Tibial nerve (tissue), 4 donors: Measurements from ENCODE around the gene CHRNE. TPM values are rescaled to one million over a fixed set of nuclear protein-coding genes. Genes with fewer than 3 reads are reported as not detected.
A peak's percentile ranks its signal among the peaks of the same experiment; 100 is the strongest.

ENCODE experiments used
- DNase-seq, 2 donors: peaks; one replicate each; pipeline ENCODE4 v3.0.0-alpha.2; 2019; ENCODE audit warnings: low spot score in 2 of 2
- H3K27ac ChIP-seq, 4 donors: fragments of 200-600 bp; sonication (generic) in 3 of 4; one replicate each; pipeline ENCODE4 v1.5.1; 2017 to 2019; ENCODE audit warnings: mild to moderate bottlenecking in 1 of 4
- H3K27me3 ChIP-seq, 2 donors: fragments of 200-600 bp; sonication (generic) in 1 of 2; one replicate each; pipeline versions ENCODE4 v1.5.1 to v1.6.0; 2017 to 2019
- H3K36me3 ChIP-seq, 3 donors: fragments of 200-600 bp; sonication (generic); one replicate each; pipeline ENCODE4 v1.5.1; 2018 to 2019
- H3K4me1 ChIP-seq, 4 donors: fragments of 200-600 bp; sonication (generic) in 3 of 4; one replicate each; pipeline ENCODE4 v1.5.1; 2017 to 2019
- H3K4me3 ChIP-seq, 4 donors: fragments of 200-600 bp; sonication (generic) in 3 of 4; one replicate each; pipeline ENCODE4 v1.5.1; 2017 to 2019; ENCODE audit warnings: mild to moderate bottlenecking in 1 of 4, moderate library complexity in 1 of 4
- H3K9me3 ChIP-seq, 4 donors: fragments of 200-600 bp; sonication (generic) in 3 of 4; one replicate each; pipeline ENCODE4 v1.5.1; 2017 to 2019
- EP300 ChIP-seq, 2 donors: sonication (generic); formaldehyde crosslinking; IDR thresholded peaks; one replicate each; pipeline ENCODE4 v1.6.1; 2017; ENCODE audit warnings: antibody characterized with exemption in 2 of 2, mild to moderate bottlenecking in 1 of 2
- POLR2A ChIP-seq, 2 donors: fragments of 450-650 bp; IDR thresholded peaks; one replicate each; pipeline ENCODE4 v1.6.1; 2017; ENCODE audit warnings: antibody characterized with exemption in 2 of 2, mild to moderate bottlenecking in 2 of 2, moderate library complexity in 2 of 2
- WGBS, 2 donors: methylation state at CpG; one replicate each; pipeline ENCODE4 v1.1.5; 2018; 5-methylcytosine and 5-hydroxymethylcytosine counted together
- total RNA-seq, 4 donors: library from RNA; depleted of rRNA; stranded (reverse); fragments of >200 nt; gene quantifications; one replicate each; pipeline ENCODE4 v1.1.0, GENCODE V29; 2016
- TF ChIP-seq, protein P1 (sequence below), 5 experiments: fragments of 200-600 bp in 3 of 5; fragments of 450-650 bp in 2 of 5; sonication (generic) in 3 of 5; IDR thresholded peaks; one replicate each; pipeline ENCODE4 v1.5.1; 2016 to 2019; ENCODE audit warnings: antibody characterized with exemption in 5 of 5, mild to moderate bottlenecking in 3 of 5, moderate library complexity in 2 of 5

The CHRNE gene
- total RNA-seq, 4 donors from 2014 or later, result 0.22 to 2.5 (median 1.0) TPM

GRCh38 chr17:4944554-4945175 lies 41.8 kb upstream of the CHRNE start:
- Histone ChIP-seq H3K4me3 (no peak overlapping the region), H3K36me3 (peaks cover 0 to 51% (median 0%) of the 10 kb centered on the region in 3 donors), H3K27me3 (no peaks in the 10 kb centered on the region), H3K4me1 (peaks cover 0 to 69% (median 36%) of the 10 kb centered on the region in 4 donors), H3K27ac (peak overlapping the region; percentile 26 to 96 (median 80)), H3K9me3 (no peaks in the 10 kb centered on the region)
- WGBS, 2 donors, result 61 to 64% methylated on average over 8 of the region's 8 CpGs
- TF ChIP-seq EP300 (IDR thresholded peaks at IDR 0.05) (no peak), POLR2A (IDR thresholded peaks at IDR 0.05) (no peak)
- TF ChIP-seq, protein P1, sequence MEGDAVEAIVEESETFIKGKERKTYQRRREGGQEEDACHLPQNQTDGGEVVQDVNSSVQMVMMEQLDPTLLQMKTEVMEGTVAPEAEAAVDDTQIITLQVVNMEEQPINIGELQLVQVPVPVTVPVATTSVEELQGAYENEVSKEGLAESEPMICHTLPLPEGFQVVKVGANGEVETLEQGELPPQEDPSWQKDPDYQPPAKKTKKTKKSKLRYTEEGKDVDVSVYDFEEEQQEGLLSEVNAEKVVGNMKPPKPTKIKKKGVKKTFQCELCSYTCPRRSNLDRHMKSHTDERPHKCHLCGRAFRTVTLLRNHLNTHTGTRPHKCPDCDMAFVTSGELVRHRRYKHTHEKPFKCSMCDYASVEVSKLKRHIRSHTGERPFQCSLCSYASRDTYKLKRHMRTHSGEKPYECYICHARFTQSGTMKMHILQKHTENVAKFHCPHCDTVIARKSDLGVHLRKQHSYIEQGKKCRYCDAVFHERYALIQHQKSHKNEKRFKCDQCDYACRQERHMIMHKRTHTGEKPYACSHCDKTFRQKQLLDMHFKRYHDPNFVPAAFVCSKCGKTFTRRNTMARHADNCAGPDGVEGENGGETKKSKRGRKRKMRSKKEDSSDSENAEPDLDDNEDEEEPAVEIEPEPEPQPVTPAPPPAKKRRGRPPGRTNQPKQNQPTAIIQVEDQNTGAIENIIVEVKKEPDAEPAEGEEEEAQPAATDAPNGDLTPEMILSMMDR (IDR thresholded peaks at IDR 0.05), result no peak
- no peak for DNase-seq

- H3K36me3 ChIP-seq, result peaks cover 0 to 51% (median 0%) of the 10 kb centered on the region in 3 donors
- 44 to 46% methylated on average over 3 of the region's 3 CpGs for WGBS, 2 donors
- TF ChIP-seq, protein P1 (IDR thresholded peaks at IDR 0.05), result no peak
- TF ChIP-seq POLR2A (IDR thresholded peaks at IDR 0.05), result no peak
- no peak for TF ChIP-seq EP300 (IDR thresholded peaks at IDR 0.05)
- H3K4me1 ChIP-seq, result peaks cover 0 to 67% (median 38%) of the 10 kb centered on the region in 4 donors
- no peak overlapping the region for H3K4me3 ChIP-seq
- no peak for DNase-seq
- H3K27ac ChIP-seq, result peak overlapping the region in 3 of 4 donors; percentile 32 to 96 (median 89)
- no peaks in the 10 kb centered on the region for H3K27me3 ChIP-seq
- H3K9me3 ChIP-seq, result no peaks in the 10 kb centered on the region
Measured at GRCh38 chr17:4944163-4944553, 41.3 kb upstream of the CHRNE start.

- WGBS, 2 donors, result 67 to 78% methylated on average over 13 of the region's 13 CpGs
- Histone ChIP-seq H3K9me3 (no peaks in the 10 kb centered on the region), H3K36me3 (peaks cover 0 to 56% (median 0%) of the 10 kb centered on the region in 3 donors), H3K4me1 (peaks cover 0 to 79% (median 48%) of the 10 kb centered on the region in 4 donors), H3K27me3 (no peaks in the 10 kb centered on the region), H3K27ac (peak overlapping the region in 1 of 4 donors; percentile 29), H3K4me3 (no peak overlapping the region)
- no peak for TF ChIP-seq POLR2A (IDR thresholded peaks at IDR 0.05)
- TF ChIP-seq, protein P1 (IDR thresholded peaks at IDR 0.05), result no peak
- TF ChIP-seq EP300 (IDR thresholded peaks at IDR 0.05), result no peak
- no peak for DNase-seq
Measured at GRCh38 chr17:4942760-4943508, 40.0 kb upstream of the CHRNE start.

- 55 to 59% methylated on average over 4 of the region's 4 CpGs for WGBS, 2 donors
- H3K27me3 ChIP-seq, result no peaks in the 10 kb centered on the region
- H3K36me3 ChIP-seq, result peaks cover 0 to 68% (median 4%) of the 10 kb centered on the region in 3 donors
- no peaks in the 10 kb centered on the region for H3K9me3 ChIP-seq
- no peak for DNase-seq
- peak overlapping the region; percentile 55 to 82 (median 68) for H3K4me3 ChIP-seq
- peak overlapping the region in 3 of 4 donors; percentile 84 to 96 (median 96) for H3K27ac ChIP-seq
- no peak for TF ChIP-seq POLR2A (IDR thresholded peaks at IDR 0.05)
- TF ChIP-seq EP300 (IDR thresholded peaks at IDR 0.05), result no peak
- TF ChIP-seq, protein P1 (IDR thresholded peaks at IDR 0.05), result no peak
- peaks cover 0 to 70% (median 41%) of the 10 kb centered on the region in 4 donors for H3K4me1 ChIP-seq
Measured at GRCh38 chr17:4941319-4941610, 38.4 kb upstream of the CHRNE start.
